ENCODE data around the gene B4GALNT1. TPM values are rescaled to one million over a fixed set of nuclear protein-coding genes. Genes with fewer than 3 reads are reported as not detected.

Gene B4GALNT1
- total and polyA plus RNA-seq, 9 of the 15 experiments (the other 6 are each of a cell fraction or from before 2014, with no cell fraction given) = 1.0 to 32.2 (median 9.8) TPM

DNA sequence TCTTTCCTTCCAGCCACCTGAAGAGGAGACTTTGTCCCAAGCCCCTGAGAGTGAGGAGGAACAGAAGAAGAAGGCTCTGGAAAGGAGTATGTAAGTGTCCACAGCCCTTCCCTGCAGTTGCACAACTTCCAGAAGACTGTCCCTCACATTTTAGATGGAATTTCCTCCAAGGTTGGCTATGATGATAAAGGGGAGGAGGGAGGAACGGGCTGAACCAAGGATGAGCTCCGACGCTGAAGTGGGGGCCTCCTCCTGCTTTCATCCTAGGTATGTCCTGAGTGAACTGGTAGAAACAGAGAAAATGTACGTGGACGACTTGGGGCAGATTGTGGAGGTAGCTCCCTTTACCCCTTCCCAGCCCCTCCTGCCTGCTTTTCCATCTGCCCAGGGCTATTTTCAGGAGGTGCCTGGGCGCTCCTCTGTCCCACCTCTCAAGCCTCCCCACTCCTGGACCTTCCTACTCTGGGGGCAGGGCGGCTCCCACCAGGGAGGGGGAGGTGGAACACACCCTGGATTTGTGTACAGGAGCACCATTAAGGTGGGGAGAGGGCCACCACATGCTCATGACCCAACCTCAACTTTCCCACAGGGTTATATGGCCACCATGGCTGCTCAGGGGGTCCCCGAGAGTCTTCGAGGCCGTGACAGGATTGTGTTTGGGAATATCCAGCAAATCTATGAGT is 19.4 kb downstream of the B4GALNT1 start:
- no TSS peak for BruUV-seq (replicated peaks)
- TF ChIP-seq CEBPG (CRISPR knock-in tag; IDR thresholded peaks at IDR 0.05) (no peak), CEBPG (tag; conservative IDR thresholded peaks at IDR 0.05 in 1 of 2, IDR thresholded peaks at IDR 0.05 in 1 of 2) (peak in 1 of 2 experiments; percentile 34; a peak in 1 of 4 replicates), CHD4 (IDR thresholded peaks at IDR 0.05; ENCODE audit: insufficient read depth, insufficient replicate concordance, low read depth, low read length, poor library complexity, severe bottlenecking) (no peak), ETS2 (tag; IDR thresholded peaks at IDR 0.05; ENCODE audit: borderline replicate concordance, poor library complexity, severe bottlenecking) (no peak), PURB (CRISPR knock-in tag; IDR thresholded peaks at IDR 0.05; ENCODE audit: low read depth) (no peak), CBFA2T3 (IDR thresholded peaks at IDR 0.05) (no peak), MEF2A (IDR thresholded peaks at IDR 0.05; ENCODE audit: control insufficient read depth, low read depth, low read length) (no peak), MEIS2 (IDR thresholded peaks at IDR 0.05; ENCODE audit: partially characterized antibody) (no peak), HMGN3 (IDR thresholded peaks at IDR 0.05; ENCODE audit: borderline replicate concordance, extremely low read depth, insufficient read length, low read depth, low read length) (no peak), TBP (optimal IDR thresholded peaks at IDR 0.05; ENCODE audit: low read depth, low read length) (no peak), PYGO2 (tag; IDR thresholded peaks at IDR 0.05) (no peak)
- TF ChIP-seq, protein P1, sequence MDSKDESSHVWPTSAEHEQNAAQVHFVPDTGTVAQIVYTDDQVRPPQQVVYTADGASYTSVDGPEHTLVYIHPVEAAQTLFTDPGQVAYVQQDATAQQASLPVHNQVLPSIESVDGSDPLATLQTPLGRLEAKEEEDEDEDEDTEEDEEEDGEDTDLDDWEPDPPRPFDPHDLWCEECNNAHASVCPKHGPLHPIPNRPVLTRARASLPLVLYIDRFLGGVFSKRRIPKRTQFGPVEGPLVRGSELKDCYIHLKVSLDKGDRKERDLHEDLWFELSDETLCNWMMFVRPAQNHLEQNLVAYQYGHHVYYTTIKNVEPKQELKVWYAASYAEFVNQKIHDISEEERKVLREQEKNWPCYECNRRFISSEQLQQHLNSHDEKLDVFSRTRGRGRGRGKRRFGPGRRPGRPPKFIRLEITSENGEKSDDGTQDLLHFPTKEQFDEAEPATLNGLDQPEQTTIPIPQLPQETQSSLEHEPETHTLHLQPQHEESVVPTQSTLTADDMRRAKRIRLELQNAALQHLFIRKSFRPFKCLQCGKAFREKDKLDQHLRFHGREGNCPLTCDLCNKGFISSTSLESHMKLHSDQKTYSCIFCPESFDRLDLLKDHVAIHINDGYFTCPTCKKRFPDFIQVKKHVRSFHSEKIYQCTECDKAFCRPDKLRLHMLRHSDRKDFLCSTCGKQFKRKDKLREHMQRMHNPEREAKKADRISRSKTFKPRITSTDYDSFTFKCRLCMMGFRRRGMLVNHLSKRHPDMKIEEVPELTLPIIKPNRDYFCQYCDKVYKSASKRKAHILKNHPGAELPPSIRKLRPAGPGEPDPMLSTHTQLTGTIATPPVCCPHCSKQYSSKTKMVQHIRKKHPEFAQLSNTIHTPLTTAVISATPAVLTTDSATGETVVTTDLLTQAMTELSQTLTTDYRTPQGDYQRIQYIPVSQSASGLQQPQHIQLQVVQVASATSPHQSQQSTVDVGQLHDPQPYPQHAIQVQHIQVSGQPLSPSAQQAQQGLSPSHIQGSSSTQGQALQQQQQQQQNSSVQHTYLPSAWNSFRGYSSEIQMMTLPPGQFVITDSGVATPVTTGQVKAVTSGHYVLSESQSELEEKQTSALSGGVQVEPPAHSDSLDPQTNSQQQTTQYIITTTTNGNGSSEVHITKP (IDR thresholded peaks at IDR 0.05; ENCODE audit: partially characterized antibody) = peak; percentile 66
- TF ChIP-seq, protein P2, sequence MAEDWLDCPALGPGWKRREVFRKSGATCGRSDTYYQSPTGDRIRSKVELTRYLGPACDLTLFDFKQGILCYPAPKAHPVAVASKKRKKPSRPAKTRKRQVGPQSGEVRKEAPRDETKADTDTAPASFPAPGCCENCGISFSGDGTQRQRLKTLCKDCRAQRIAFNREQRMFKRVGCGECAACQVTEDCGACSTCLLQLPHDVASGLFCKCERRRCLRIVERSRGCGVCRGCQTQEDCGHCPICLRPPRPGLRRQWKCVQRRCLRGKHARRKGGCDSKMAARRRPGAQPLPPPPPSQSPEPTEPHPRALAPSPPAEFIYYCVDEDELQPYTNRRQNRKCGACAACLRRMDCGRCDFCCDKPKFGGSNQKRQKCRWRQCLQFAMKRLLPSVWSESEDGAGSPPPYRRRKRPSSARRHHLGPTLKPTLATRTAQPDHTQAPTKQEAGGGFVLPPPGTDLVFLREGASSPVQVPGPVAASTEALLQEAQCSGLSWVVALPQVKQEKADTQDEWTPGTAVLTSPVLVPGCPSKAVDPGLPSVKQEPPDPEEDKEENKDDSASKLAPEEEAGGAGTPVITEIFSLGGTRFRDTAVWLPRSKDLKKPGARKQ (CRISPR knock-in tag; IDR thresholded peaks at IDR 0.05) = no peak
- TF ChIP-seq, protein P3, sequence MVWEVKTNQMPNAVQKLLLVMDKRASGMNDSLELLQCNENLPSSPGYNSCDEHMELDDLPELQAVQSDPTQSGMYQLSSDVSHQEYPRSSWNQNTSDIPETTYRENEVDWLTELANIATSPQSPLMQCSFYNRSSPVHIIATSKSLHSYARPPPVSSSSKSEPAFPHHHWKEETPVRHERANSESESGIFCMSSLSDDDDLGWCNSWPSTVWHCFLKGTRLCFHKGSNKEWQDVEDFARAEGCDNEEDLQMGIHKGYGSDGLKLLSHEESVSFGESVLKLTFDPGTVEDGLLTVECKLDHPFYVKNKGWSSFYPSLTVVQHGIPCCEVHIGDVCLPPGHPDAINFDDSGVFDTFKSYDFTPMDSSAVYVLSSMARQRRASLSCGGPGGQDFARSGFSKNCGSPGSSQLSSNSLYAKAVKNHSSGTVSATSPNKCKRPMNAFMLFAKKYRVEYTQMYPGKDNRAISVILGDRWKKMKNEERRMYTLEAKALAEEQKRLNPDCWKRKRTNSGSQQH (CRISPR knock-in tag; IDR thresholded peaks at IDR 0.05) = no peak

More for the DNA sequence above, 19.4 kb downstream of the B4GALNT1 start:
- Histone ChIP-seq H3K27ac (ENCODE audit: extremely low read depth, low read depth, low read length) (peak overlapping the region; percentile 17; the same call in 2 of the 3 replicates), H3K9me3 (replicated peaks; ENCODE audit: control insufficient read depth, insufficient read depth, low read depth, low read length) (no peaks in the 10 kb centered on the region), H3K9me1 (ENCODE audit: control insufficient read depth, insufficient read depth, low read length) (peaks cover 4% of the 10 kb centered on the region), H3K4me2 (ENCODE audit: insufficient read depth, low read length) (peak overlapping the region; percentile 67), H3K79me2 (ENCODE audit: control insufficient read depth, insufficient read depth, low read length) (peaks cover 2% of the 10 kb centered on the region; the same call in 2 of the 3 replicates), H2AFZ (ENCODE audit: low read depth, low read length) (peak overlapping the region; percentile 70), H3K9ac (ENCODE audit: insufficient read depth in 1 of 2, low read depth in 2 of 2, low read length in 2 of 2) (peak overlapping the region; percentile 13 to 83; a peak in 3 of 4 replicates), H3K27me3 (ENCODE audit: control insufficient read depth in 2 of 2, insufficient read depth in 2 of 2, low read length in 2 of 2) (no peaks in the 10 kb centered on the region), H3K4me3 (no peak overlapping the region), H3K4me1 (replicated peaks in 1 of 2; ENCODE audit: control insufficient read depth in 2 of 2, insufficient read depth in 2 of 2, low read length in 2 of 2) (peaks cover 55 to 60% of the 10 kb centered on the region in 2 experiments), H4K20me1 (replicated peaks; ENCODE audit: control insufficient read depth, insufficient read depth, low read length) (no peaks in the 10 kb centered on the region), H3K36me3 (ENCODE audit: control insufficient read depth, insufficient read depth, low read length) (peaks cover 16% of the 10 kb centered on the region; the same call in 2 of the 3 replicates)
- ATAC-seq (no peak; the same call in 1 of the 3 replicates), FAIRE-seq (no peak), DNase-seq (ENCODE audit: extremely low read depth in 1 of 4, low spot score in 3 of 4) (no peak)
- CTCF ChIA-PET (ENCODE audit: low intra/inter-chr PET ratio) = no interaction called here
- in situ Hi-C loops (cut with MboI) (no loop called here), intact Hi-C loops (cut with micrococcal nuclease) (no loop called here)
- WGBS (ENCODE audit: insufficient coverage, low coverage, missing lambda C conversion rate) = 35% methylated on average over 10 of the region's 10 CpGs
- POLR2A ChIA-PET = interaction anchor here (0.6 to 2.4 kb wide), 10 partner anchors 13 to 119 kb away, joined by 3 to 10 read pairs (median 4); partner anchors contain the start of gene DDIT3
